Left lung (tissue), 10 donors: Measurements from ENCODE around the gene KSR2. TPM values are rescaled to one million over a fixed set of nuclear protein-coding genes. Genes with fewer than 3 reads are reported as not detected.

Experiments used
- ATAC-seq: fragments of 200-7000 bp; cut with Tn5 transposase; one replicate; pipeline ENCODE4 v1.9.1; 2020; ENCODE audit warnings: moderate library complexity
- DNase-seq, 4 donors: peaks; one replicate each; pipeline ENCODE4 v3.0.0-alpha.2; 2013 to 2020
- H3K27ac ChIP-seq, 2 donors: fragments of 200-600 bp; sonication (generic) in 1 of 2; one replicate each; pipeline versions ENCODE4 v1.5.0 to v1.8.0; 2020 to 2021
- H3K27me3 ChIP-seq, 2 donors: fragments of 200-600 bp; sonication (generic) in 1 of 2; one replicate each; pipeline versions ENCODE4 v1.5.0 to v1.8.0; 2020 to 2021
- H3K36me3 ChIP-seq, 2 donors: fragments of 200-600 bp; sonication (generic) in 1 of 2; one replicate each; pipeline versions ENCODE4 v1.5.0 to v1.8.0; 2020 to 2021
- H3K4me1 ChIP-seq, 2 donors: fragments of 200-600 bp; one replicate each; pipeline ENCODE4 v1.8.0; 2021
- H3K4me3 ChIP-seq, 2 donors: fragments of 200-600 bp; sonication (generic) in 1 of 2; one replicate each; pipeline versions ENCODE4 v1.5.0 to v1.8.0; 2020 to 2021; ENCODE audit warnings: mild to moderate bottlenecking in 1 of 2
- H3K9me3 ChIP-seq, 2 donors: fragments of 200-600 bp; sonication (generic) in 1 of 2; one replicate each; pipeline versions ENCODE4 v1.5.0 to v1.8.0; 2020 to 2021
- intact Hi-C, 2 donors: fragments of 100-400 bp; cut with DNase I; formaldehyde crosslinking; loops; one replicate each; pipeline versions ENCODE4 v1.11.2 to v1.14.2; 2022
- polyA plus RNA-seq, 6 donors: library from polyadenylated mRNA; unstranded; fragments of 120-200 nt; gene quantifications; one replicate each; pipeline ENCODE4 v1.2.1, GENCODE V29; 2013; ENCODE audit not compliant: insufficient read length in 6 of 6
- total RNA-seq, 2 donors: library from RNA; stranded (reverse); fragmentation: NEBNext Ultra II Directional; extraction: Animal tissue kit (Norgen Biotek cat#: 25700); gene quantifications; one replicate each; pipeline ENCODE4 v1.2.1, GENCODE V29; 2021
- TF ChIP-seq, protein P1 (sequence below), 2 donors: fragments of 200-600 bp; sonication (generic) in 1 of 2; IDR thresholded peaks; one replicate each; pipeline versions ENCODE4 v1.5.0 to v1.8.0; 2021; ENCODE audit warnings: antibody characterized with exemption in 2 of 2
- donor health status: DM: no; HTN: yes; CAD: no.
- donor health status: DM: no; HTN: no; CAD: no.

The KSR2 gene
- total and polyA plus RNA-seq, 8 donors: 0.28 to 1.4 (median 0.41) TPM

DNA sequence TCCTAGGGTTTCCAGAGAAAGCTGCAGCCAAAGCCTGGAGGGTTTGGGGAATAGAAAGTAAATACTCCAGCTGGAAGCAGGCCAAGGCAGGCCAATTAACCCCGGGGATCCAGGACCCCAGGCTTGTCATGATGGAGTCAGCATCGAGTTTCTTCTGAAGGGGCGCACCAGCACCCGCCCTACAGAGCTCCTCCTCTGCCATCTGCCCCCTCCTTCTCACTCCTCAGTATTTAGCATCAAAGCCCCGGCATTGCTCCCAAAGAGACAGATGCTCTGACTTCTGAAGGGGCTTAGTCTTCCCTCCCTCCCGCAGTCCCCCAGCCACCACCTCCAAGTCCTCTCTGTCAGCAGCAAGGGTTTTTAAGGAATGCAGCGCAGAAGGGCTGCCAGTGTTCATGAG lies 322.3 kb downstream of the KSR2 start:
- H3K27ac ChIP-seq: no peak overlapping the region
- TF ChIP-seq, protein P1, sequence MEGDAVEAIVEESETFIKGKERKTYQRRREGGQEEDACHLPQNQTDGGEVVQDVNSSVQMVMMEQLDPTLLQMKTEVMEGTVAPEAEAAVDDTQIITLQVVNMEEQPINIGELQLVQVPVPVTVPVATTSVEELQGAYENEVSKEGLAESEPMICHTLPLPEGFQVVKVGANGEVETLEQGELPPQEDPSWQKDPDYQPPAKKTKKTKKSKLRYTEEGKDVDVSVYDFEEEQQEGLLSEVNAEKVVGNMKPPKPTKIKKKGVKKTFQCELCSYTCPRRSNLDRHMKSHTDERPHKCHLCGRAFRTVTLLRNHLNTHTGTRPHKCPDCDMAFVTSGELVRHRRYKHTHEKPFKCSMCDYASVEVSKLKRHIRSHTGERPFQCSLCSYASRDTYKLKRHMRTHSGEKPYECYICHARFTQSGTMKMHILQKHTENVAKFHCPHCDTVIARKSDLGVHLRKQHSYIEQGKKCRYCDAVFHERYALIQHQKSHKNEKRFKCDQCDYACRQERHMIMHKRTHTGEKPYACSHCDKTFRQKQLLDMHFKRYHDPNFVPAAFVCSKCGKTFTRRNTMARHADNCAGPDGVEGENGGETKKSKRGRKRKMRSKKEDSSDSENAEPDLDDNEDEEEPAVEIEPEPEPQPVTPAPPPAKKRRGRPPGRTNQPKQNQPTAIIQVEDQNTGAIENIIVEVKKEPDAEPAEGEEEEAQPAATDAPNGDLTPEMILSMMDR (IDR thresholded peaks at IDR 0.05): no peak
- ATAC-seq: no peak

DNA sequence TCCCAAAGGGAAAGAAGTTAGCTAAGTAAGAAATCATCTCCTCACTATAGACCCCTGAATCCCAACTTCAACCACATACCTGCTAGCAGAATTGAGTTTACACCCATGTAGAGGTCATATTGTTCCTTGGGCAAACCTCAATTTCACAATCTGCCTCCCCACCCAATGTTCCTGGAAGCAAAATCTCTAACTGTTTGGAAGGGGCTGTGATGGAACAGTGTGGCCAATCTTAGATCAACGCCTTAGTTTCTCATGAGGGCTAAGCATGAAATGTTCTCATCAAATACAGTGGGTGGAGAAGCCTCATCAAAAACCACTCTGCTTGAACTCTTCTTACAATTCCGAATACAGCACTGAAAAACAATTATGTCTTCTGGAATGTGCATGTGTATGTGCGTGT lies 323.3 kb downstream of the KSR2 start:
- H3K9me3 ChIP-seq: peaks cover 0 to 2% of the 10 kb centered on the region in 2 donors
- no peaks in the 10 kb centered on the region for H3K36me3 ChIP-seq
- ATAC-seq (no peak), DNase-seq (no peak)
- TF ChIP-seq, protein P1 (IDR thresholded peaks at IDR 0.05): no peak
- peaks cover 0 to 12% of the 10 kb centered on the region in 2 donors for H3K27me3 ChIP-seq
- no peak overlapping the region for H3K4me3 ChIP-seq
- no peaks in the 10 kb centered on the region for H3K4me1 ChIP-seq
- H3K27ac ChIP-seq: no peak overlapping the region
- intact Hi-C loops: no loop called here

More for the DNA sequence above, 322.3 kb downstream of the KSR2 start:
- peaks cover 0 to 12% of the 10 kb centered on the region in 2 donors for H3K27me3 ChIP-seq
- no peak overlapping the region for H3K4me3 ChIP-seq
- no peaks in the 10 kb centered on the region for H3K36me3 ChIP-seq
- no peaks in the 10 kb centered on the region for H3K4me1 ChIP-seq
- peaks cover 0 to 12% of the 10 kb centered on the region in 2 donors for H3K9me3 ChIP-seq
- no peak for DNase-seq
- intact Hi-C loops: no loop called here

DNA sequence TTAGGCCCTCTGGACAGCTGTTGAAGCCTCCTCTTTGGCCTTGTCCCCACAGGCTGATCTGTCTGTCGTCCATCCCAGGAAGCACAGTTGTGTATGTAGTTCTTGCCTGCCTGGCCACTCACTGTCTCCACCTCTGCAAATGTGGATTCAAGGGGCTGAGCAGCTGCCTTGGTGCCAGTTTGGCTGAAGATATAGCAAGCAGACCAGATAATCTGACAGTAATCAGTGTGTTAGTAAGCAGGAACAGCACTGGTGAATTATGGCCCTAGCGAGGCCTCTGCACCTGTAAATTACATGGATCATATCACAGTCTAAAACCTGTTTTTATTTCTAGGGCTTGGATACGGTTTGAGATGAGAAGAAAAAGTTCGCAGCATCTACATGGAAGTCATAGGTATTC lies 324.8 kb downstream of the KSR2 start:
- Histone ChIP-seq H3K27ac (no peak overlapping the region), H3K4me3 (no peak overlapping the region), H3K27me3 (peaks cover 0 to 12% of the 10 kb centered on the region in 2 donors), H3K4me1 (no peaks in the 10 kb centered on the region), H3K36me3 (no peaks in the 10 kb centered on the region), H3K9me3 (no peaks in the 10 kb centered on the region)
- ATAC-seq (no peak), DNase-seq (no peak)
- TF ChIP-seq, protein P1 (IDR thresholded peaks at IDR 0.05): no peak
- intact Hi-C loops: no loop called here

DNA sequence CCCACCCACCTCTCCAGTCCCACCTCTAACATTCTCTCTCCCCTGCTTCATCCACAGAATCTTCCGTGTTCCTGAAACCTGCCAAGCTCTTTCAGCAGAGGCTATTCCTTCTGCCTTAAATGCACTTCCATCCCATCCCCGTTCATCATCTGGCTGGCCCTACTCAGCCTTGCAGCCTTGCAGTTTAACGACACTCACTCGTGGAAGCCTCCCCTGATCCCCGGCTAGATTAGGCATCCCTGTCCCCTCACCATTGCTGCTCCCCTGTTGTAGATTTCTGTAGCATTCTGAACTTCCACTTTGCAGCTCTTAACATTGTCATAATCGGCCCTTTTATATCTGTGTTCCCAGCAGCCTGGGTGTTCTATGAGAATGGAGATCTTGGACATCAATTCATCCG lies 326.9 kb downstream of the KSR2 start:
- intact Hi-C loops: no loop called here
- peaks cover 0 to 9% of the 10 kb centered on the region in 2 donors for H3K27me3 ChIP-seq
- no peaks in the 10 kb centered on the region for H3K36me3 ChIP-seq
- DNase-seq (no peak), ATAC-seq (no peak)
- H3K9me3 ChIP-seq: peaks cover 0 to 6% of the 10 kb centered on the region in 2 donors
- H3K4me3 ChIP-seq: no peak overlapping the region
- H3K4me1 ChIP-seq: no peaks in the 10 kb centered on the region
- TF ChIP-seq, protein P1 (IDR thresholded peaks at IDR 0.05): no peak
- H3K27ac ChIP-seq: no peak overlapping the region

DNA sequence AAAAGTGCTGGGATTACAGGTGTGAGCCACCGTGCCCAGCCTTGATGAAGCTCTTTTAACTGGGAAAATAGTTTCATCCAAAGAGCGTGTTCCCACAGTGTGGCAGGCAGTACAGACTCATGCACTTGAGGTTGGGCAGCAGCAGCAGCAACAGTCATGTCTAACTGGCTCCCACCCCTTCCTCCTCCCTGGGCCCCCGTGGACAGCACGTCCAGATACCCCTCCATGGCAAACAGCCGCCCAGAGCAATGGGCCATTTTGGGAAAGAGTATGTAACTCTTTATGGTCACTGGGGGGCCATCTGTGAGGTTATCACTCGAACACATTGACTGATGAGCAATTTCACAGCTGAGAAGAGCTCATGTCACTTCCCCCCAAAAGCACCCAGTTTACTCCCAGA lies 328.3 kb downstream of the KSR2 start:
- no peak overlapping the region for H3K4me3 ChIP-seq
- TF ChIP-seq, protein P1 (IDR thresholded peaks at IDR 0.05): no peak
- no peaks in the 10 kb centered on the region for H3K27me3 ChIP-seq
- no peak overlapping the region for H3K27ac ChIP-seq
- H3K9me3 ChIP-seq: peaks cover 0 to 10% of the 10 kb centered on the region in 2 donors
- intact Hi-C loops: no loop called here
- no peaks in the 10 kb centered on the region for H3K4me1 ChIP-seq
- no peaks in the 10 kb centered on the region for H3K36me3 ChIP-seq
- no peak for DNase-seq
- ATAC-seq: no peak
